ENCODE data around the gene SAMSN1. TPM values are rescaled to one million over a fixed set of nuclear protein-coding genes. Genes with fewer than 3 reads are reported as not detected.

The SAMSN1 gene
- total and polyA plus RNA-seq, 2 experiments from 2014 or later: 0.82 to 1.7 TPM

- H2AFZ ChIP-seq: no peak overlapping the region
- H3K27ac ChIP-seq: peak overlapping the region; percentile 8
- no peak for DNase-seq (ENCODE audit: low spot score)
- H3K36me3 ChIP-seq (replicated peaks; ENCODE audit: insufficient read depth, low read depth): no peaks in the 10 kb centered on the region
- WGBS (ENCODE audit: low lambda C conversion rate, missing lambda C conversion rate): 89% methylated on average over 3 of the region's 3 CpGs
- H3K4me2 ChIP-seq: no peak overlapping the region
- no peaks in the 10 kb centered on the region for H3K27me3 ChIP-seq
- peaks cover 18% of the 10 kb centered on the region for H3K4me1 ChIP-seq (ENCODE audit: insufficient read depth)
- H3K9me3 ChIP-seq (ENCODE audit: low read depth): no peaks in the 10 kb centered on the region
- H3K4me3 ChIP-seq: no peak overlapping the region
- H3K79me2 ChIP-seq: no peaks in the 10 kb centered on the region
- no peaks in the 10 kb centered on the region for H4K20me1 ChIP-seq (ENCODE audit: insufficient read depth, poor library complexity, severe bottlenecking)
- TF ChIP-seq EZH2phosphoT487 (IDR thresholded peaks at IDR 0.05; ENCODE audit: low read depth, severe bottlenecking, unreplicated experiment): no peak
- TF ChIP-seq CTCF (IDR thresholded peaks at IDR 0.05; ENCODE audit: poor library complexity): no peak
- no peak for TF ChIP-seq EZH2 (IDR thresholded peaks at IDR 0.05; ENCODE audit: borderline replicate concordance)
- H3K9me2 ChIP-seq (replicated peaks; ENCODE audit: insufficient read depth): no peaks in the 10 kb centered on the region
Observed at GRCh38 chr21:14457762-14458161, 88.4 kb downstream of the SAMSN1 start.

GRCh38 chr21:14456911-14457310, 89.2 kb downstream of the SAMSN1 start:
- peaks cover 18% of the 10 kb centered on the region for H3K4me1 ChIP-seq (ENCODE audit: insufficient read depth)
- no peaks in the 10 kb centered on the region for H3K9me3 ChIP-seq (ENCODE audit: low read depth)
- H3K4me3 ChIP-seq: no peak overlapping the region
- no peak overlapping the region for H3K4me2 ChIP-seq
- no peak for TF ChIP-seq CTCF (IDR thresholded peaks at IDR 0.05; ENCODE audit: poor library complexity)
- H3K27me3 ChIP-seq: no peaks in the 10 kb centered on the region
- no peak overlapping the region for H3K27ac ChIP-seq
- no peaks in the 10 kb centered on the region for H3K79me2 ChIP-seq
- no peak for DNase-seq (ENCODE audit: low spot score)
- no peaks in the 10 kb centered on the region for H3K36me3 ChIP-seq (replicated peaks; ENCODE audit: insufficient read depth, low read depth)
- no peaks in the 10 kb centered on the region for H3K9me2 ChIP-seq (replicated peaks; ENCODE audit: insufficient read depth)
- no peaks in the 10 kb centered on the region for H4K20me1 ChIP-seq (ENCODE audit: insufficient read depth, poor library complexity, severe bottlenecking)
- WGBS (ENCODE audit: low lambda C conversion rate, missing lambda C conversion rate): 88% methylated on average over 1 of the region's 1 CpG
- no peak overlapping the region for H2AFZ ChIP-seq

- Histone ChIP-seq H3K79me2 (no peaks in the 10 kb centered on the region), H3K4me2 (peak overlapping the region; percentile 12), H3K9me2 (replicated peaks; ENCODE audit: insufficient read depth) (no peaks in the 10 kb centered on the region), H3K4me3 (no peak overlapping the region), H3K4me1 (ENCODE audit: insufficient read depth) (peaks cover 18% of the 10 kb centered on the region), H4K20me1 (ENCODE audit: insufficient read depth, poor library complexity, severe bottlenecking) (no peaks in the 10 kb centered on the region), H3K36me3 (replicated peaks; ENCODE audit: insufficient read depth, low read depth) (no peaks in the 10 kb centered on the region), H3K9me3 (ENCODE audit: low read depth) (no peaks in the 10 kb centered on the region), H3K27ac (peak overlapping the region; percentile 79), H3K27me3 (no peaks in the 10 kb centered on the region), H2AFZ (peak overlapping the region; percentile 50)
- TF ChIP-seq CTCF (IDR thresholded peaks at IDR 0.05; ENCODE audit: poor library complexity) (no peak), EZH2 (IDR thresholded peaks at IDR 0.05; ENCODE audit: borderline replicate concordance) (no peak), EZH2phosphoT487 (IDR thresholded peaks at IDR 0.05; ENCODE audit: low read depth, severe bottlenecking, unreplicated experiment) (no peak)
- WGBS (ENCODE audit: low lambda C conversion rate, missing lambda C conversion rate): 35% methylated on average over 8 of the region's 8 CpGs
- DNase-seq (ENCODE audit: low spot score): peak; percentile 10
Observed at GRCh38 chr21:14454016-14455009, 91.8 kb downstream of the SAMSN1 start.
